Right kidney (tissue), 9 donors: ENCODE measurements around the gene SS18.
"Not testable (repeated sequence)": the region's sequence is repeated elsewhere in the genome, so short reads cannot be mapped to it uniquely, and the experiment has no call there.

Source experiments
- DNase-seq: peaks from one replicate; pipeline ENCODE4 v3.0.0-alpha.2; 2016
- long read RNA-seq, 8 donors: transcript quantifications; one replicate each; lab custom pipeline, GENCODE V29; 2026

SS18 gene
- long read RNA-seq, donor 1, partial matches to known transcripts: 29 of 35 reads
- long read RNA-seq, donor 1, other reads (novel, unspliced or antisense): 0 of 35 reads
- long read RNA-seq, donor 2, transcript SS18-201 (10 exons, 1,836 nt): major isoform, 5 of 45 reads
- long read RNA-seq, donor 2, partial matches to known transcripts: 36 of 45 reads
- long read RNA-seq, donor 2, other reads (novel, unspliced or antisense): 0 of 45 reads
- long read RNA-seq, donor 3, partial matches to known transcripts: 11 of 19 reads
- long read RNA-seq, donor 3, other reads (novel, unspliced or antisense): 0 of 19 reads
- long read RNA-seq, donor 4, partial matches to known transcripts: 32 of 38 reads
- long read RNA-seq, donor 4, other reads (novel, unspliced or antisense): 0 of 38 reads
- long read RNA-seq, donor 5, transcript SS18-201 (10 exons, 1,836 nt): major isoform, 12 of 48 reads
- long read RNA-seq, donor 5, partial matches to known transcripts: 34 of 48 reads
- long read RNA-seq, donor 5, other reads (novel, unspliced or antisense): 0 of 48 reads
- long read RNA-seq, donor 6, partial matches to known transcripts: 41 of 47 reads
- long read RNA-seq, donor 6, other reads (novel, unspliced or antisense): 0 of 47 reads
- long read RNA-seq, donor 7: 0 reads
- long read RNA-seq, donor 8, partial matches to known transcripts: 32 of 36 reads
- long read RNA-seq, donor 8, other reads (novel, unspliced or antisense): 0 of 36 reads

- DNase-seq: peak; percentile 100
Measured at GRCh38 chr18:26090130-26091046, at the start of gene SS18. Gene SS18 (minus strand): TSS chr18:26090613. CDS start chr18:26090569, 44 bp downstream.

- no peak for DNase-seq
Measured at GRCh38 chr18:26135548-26135947, 45.1 kb upstream of the SS18 start.

- DNase-seq: no peak
Measured at GRCh38 chr18:26134107-26134506, 43.7 kb upstream of the SS18 start.

GRCh38 chr18:26133652-26134051 lies 43.2 kb upstream of the SS18 start, which contains the start of gene PSMA8:
Gene PSMA8 (plus strand): TSS chr18:26133869. CDS start chr18:26133966, 97 bp downstream.
- no peak for DNase-seq

DNA sequence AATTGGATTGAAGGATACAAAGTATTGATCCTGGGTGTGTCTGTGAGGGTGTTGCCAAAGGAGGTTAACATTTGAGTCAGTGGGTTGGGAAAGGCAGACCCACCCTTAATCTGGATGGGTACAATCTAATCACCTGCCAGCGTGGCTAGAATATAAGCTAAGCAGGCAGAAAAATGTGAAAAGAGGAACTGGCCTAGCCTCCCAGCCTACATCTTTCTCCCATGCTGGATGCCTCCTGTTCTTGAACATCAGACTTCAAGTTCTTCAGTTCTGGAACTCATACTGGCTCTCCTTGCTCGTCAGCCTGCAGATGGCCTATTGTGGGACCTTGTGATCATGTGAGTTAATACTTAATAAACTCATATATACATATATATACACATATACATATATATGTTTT lies 37.8 kb upstream of the SS18 start:
- DNase-seq: not testable (repeated sequence)

DNA sequence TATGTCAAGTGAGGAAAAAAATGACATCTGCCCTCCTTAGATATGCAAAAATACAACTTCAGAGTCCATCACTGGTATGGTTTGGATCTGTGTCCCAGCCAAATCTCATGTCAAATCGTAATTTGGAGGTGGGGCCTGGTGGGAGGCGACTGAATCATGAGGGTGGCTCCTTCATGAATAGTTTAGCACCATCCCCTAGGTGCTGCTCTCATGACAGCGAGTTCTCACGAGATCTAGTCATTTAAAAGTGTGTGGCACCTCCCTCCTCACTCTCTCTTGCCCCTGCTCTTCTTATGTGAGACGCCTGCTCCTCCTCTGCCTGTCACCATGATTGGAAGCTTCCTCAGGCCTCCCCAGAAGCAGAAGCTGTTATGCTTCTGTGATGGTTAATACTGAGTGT lies 37.4 kb upstream of the SS18 start:
- no peak for DNase-seq

DNA sequence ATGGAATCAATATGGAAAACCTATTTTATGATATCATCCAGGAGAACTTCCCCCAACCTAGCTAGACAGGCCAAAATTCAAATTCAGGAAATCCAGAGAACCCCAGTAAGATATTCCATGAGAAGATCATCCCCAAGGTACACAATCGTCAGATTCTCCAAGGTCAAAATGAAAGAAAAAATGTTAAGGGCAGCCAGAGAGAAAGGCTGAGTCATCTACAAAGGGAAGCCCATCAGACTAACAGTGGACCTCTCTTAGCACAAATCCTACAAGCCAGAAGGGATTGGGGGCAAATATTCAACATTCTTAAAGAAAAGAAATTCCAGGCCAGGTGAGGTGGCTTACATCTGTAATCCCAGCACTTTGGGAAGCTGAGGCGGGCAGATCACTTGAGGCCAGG lies 31.6 kb upstream of the SS18 start:
- not testable (repeated sequence) for DNase-seq

GRCh38 chr18:26121476-26121875 lies 31.1 kb upstream of the SS18 start:
- DNase-seq: no peak

GRCh38 chr18:26119246-26119645 lies 28.8 kb upstream of the SS18 start:
- DNase-seq: no peak

DNA sequence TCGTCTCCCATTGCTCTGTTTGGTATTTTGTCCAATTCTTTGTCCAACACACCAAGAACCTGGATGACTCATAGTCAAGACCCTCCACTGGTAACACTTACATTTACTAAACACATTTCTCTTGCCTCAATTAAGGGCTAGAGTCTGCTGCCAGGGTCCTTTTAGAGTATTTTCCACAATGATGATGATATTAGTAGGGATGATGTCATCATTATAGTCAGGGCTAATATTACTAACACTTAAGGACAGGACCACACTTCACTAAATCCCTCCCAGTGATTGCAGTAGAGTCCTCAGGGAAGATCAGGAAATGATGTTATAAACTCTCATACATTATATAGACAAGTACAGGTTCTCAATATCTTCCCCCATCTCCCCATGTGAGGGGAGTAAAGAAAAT lies 13.6 kb upstream of the SS18 start:
- no peak for DNase-seq

- no peak for DNase-seq
Measured at GRCh38 chr18:26103579-26103978, 13.2 kb upstream of the SS18 start.

DNA sequence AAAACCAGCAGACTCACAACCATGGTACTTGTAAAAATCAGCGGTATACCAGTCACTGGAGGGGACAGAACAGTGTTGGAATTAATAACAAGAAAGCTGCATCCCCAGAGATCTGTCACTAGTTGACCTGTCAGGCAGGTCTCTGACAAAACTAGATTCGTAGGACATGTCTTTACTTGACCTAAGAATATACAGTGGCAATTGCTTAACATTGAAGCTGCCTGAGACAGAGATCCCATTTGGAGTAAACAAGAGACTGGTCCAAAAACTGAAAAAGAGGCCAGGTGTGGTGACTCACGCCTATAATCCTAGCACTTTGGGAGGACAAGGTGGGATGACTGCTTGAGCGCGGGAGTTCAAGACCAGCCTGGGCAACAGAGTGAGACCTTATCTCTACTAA lies 7.2 kb upstream of the SS18 start:
- DNase-seq: no peak

DNA sequence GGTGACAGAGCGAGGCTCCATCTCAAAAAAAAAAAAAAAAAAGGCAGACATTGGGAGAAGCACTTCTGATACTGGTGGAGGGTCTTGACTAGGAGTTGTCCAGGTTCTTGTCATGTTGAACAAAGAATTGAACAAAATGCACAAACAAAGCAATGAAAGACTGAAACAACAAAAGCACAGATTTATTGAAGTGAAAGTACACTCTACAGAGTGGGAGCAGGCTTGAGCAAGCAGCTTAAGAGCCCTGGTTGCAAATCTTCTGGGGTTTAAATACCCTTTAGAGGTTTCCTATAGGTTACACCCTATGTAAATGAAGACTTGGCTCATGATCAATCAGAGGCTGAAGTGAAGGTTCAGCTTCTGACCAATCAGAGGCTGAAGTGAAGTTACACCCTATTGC lies 6.4 kb upstream of the SS18 start:
- DNase-seq: no peak

DNA sequence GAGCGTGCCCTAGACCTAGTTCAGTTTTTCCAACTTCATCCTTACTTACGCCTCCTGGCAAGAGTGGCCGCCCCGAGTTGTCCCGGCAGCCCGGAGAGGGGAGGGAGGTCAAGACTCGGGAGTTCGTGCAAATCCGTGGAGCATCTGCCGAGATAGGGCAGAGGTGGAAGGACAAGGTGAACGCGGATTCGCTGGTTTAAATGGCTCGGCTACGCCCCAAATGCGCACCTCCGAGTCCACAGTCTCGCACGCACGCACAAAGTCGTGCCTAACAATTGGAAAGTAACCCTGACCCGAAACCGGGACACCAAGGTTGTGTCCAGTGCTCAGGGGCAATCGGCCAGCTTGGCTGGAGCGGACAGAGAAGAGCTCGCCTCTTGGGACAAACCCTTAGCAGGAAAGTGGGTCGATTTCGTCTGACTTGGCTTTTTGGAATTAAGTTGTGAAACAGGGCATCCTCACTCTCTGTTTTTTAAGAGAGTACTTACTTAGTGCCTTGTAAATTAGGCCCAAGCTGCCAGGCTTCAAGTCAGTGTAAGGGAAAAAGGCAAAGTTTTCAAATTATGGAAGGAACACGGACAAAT lies 726 bp upstream of the SS18 start:
- no peak for DNase-seq

DNA sequence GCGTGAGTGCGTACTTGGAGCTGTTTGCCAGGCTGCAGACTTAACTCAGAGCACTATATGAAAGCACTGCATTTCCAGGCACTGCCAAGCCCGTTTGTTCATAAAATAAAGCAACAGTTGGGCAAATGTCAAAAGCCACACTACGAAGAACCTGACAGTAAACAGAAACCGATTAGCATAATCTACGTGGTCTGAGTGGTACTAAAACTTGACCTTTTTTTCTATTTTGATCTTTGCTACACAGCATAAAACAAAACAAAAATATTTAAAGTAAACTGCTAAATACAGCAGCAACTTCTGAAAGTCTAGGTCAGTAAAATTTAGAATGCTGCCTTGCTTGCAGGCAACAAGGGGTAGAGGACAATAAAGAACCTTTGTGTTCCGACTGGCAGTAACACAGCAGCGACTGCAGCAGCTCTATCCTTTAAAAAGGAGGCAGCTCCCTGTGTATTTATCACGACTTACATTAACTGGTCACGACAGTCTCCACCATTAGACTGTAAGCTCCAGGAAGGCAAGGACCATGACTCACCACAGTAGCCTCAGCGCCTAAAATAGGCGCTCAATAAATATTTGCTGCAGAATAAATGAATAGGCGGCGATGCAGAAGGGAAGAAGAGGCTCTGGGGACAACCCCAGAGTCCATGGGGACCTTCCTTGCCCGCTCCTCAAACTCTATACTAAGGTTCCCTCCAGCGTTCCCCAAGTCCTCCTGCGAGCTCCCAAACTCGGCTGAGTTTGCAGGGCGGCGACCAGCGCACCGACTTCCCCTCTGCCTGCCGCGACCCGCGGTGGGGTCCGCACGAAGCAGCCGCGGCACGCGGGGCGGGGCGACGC lies 902 bp downstream of the SS18 start:
- no peak for DNase-seq

GRCh38 chr18:26088487-26088886 lies 1.9 kb downstream of the SS18 start:
- DNase-seq: no peak

DNA sequence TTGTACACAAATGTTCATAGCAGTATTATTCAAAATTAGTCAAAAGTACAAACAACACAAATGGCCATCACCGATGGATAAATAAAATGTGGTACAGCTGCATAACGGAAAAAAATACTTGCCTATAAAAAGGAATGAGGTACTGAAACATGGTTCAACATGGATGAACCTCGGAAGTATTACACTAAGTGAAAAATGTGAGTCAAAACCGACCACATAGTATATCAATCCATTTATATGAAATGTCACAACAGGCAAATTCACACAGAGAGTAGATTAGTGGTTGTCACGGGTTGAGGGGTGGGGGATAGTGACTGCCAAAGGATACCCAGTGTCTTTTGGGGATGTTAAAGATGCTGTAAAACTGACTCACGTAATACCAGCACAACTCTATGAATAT lies 3.5 kb downstream of the SS18 start:
- no peak for DNase-seq

GRCh38 chr18:26085056-26085455 lies 5.4 kb downstream of the SS18 start:
- DNase-seq: no peak

DNA sequence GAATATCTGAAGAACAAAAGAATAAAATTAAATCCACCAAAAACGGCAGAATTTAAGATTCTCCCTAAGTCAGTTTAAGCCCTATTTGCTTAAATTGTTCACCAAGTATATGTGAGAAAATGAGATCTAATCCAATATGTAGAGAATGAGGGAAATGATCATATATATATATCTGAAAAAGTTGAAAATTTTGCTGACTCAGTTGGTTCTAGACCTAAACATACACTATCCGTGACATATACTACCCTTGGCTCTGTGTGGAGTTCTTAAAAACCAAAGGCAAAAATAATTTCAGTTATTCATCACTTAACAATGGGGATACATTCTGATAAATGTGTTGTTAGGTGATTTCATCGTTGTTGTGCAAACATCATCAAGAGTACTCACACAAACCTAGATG lies 7.3 kb downstream of the SS18 start:
- DNase-seq: no peak

DNA sequence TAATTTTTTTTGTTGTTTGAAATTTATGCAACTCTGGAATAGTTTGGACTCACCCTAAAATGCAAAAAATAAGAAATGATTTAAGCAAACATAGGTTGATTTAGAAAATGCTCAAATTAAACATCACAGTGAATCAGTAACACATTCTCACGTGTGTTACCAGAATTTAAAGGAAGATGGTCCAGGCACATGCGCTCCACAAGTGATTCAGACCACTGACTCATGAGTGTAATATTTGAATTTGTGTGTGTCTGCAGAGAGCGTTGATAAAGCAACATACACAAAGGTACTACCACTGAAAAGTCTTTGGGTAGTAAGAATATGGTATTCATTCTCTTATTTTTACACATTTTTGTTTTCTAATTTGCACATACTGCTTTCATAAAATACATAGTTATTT lies 7.9 kb downstream of the SS18 start:
- DNase-seq: no peak

DNA sequence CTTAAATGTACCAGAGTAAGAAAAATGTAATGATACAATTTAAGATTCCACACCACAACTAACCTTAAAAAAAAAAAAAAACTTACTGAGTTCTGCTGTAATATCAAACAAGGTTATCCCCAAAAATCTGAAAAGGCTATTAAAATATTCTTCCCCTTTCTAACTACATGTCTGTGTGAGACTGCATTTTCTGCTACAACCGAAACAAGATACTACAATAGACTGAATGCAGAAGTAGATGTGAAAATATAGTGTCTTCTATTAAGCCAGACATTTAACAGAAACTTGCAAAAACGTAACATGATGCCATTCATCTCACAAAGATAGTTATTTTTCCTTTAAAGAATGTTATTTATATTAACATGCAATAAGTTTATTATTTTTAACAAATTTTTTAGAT lies 16.2 kb downstream of the SS18 start:
- no peak for DNase-seq
